PFSK-1 (cell line): ENCODE measurements around the gene DGKA.

Experiments
- FOXP2 ChIP-seq: optimal IDR thresholded peaks from 2 replicates; pipeline ENCODE3; 2011; ENCODE audit warnings: borderline replicate concordance, control low read depth, inconsistent platforms; ENCODE audit not compliant: insufficient read depth; ENCODE audit errors: extremely low read length, extremely low read depth
- POLR2AphosphoS5 ChIP-seq: IDR thresholded peaks from 2 replicates; pipeline ENCODE4 v1.6.1; 2012; ENCODE audit warnings: low read depth, mild to moderate bottlenecking, control low read depth, low read length, moderate library complexity
- SIN3A ChIP-seq: IDR thresholded peaks from 2 replicates; pipeline ENCODE4 v1.6.1; 2012; ENCODE audit warnings: mild to moderate bottlenecking, low read length, moderate library complexity, borderline replicate concordance; ENCODE audit not compliant: insufficient read depth
- TAF1 ChIP-seq: IDR thresholded peaks from 2 replicates; pipeline ENCODE4 v1.6.1; 2012; ENCODE audit warnings: low read length, control low read depth, borderline replicate concordance; ENCODE audit not compliant: insufficient read depth
- TF ChIP-seq, protein P1 (sequence below), 2 experiments: IDR thresholded peaks; 2 replicates each; pipeline versions ENCODE4 v1.6.1 to v1.8.0; 2011 to 2012; ENCODE audit warnings: low read depth in 2 of 2, low read length in 2 of 2, control low read depth in 1 of 2, inconsistent platforms in 1 of 2, mild to moderate bottlenecking in 1 of 2, moderate library complexity in 1 of 2; ENCODE audit not compliant: insufficient read depth in 1 of 2

Gene DGKA

DNA sequence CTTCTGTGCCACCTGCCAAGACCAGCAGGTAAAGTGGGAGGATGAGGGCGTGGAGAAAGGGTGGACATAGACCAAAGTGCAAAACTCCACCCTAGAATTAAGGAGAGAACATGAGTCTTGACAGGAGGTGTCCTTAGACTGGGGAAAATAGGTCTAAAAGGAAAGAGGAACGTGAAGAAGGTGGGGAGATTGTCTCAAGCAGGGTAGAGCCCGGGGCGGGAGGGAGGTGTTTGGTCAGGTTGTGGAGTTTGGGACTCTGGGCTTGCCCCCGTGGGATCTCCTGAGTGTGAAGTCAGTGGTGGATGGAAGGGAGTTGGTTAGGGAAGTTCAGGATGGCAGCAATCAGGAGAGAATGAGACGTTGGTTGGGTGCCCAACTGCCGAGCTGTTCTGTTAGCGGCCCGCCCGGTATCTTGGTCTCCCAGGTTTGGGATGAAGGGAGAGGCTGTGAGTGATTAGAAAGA, 386 bp downstream of the DGKA start:
- TF ChIP-seq, protein P1, sequence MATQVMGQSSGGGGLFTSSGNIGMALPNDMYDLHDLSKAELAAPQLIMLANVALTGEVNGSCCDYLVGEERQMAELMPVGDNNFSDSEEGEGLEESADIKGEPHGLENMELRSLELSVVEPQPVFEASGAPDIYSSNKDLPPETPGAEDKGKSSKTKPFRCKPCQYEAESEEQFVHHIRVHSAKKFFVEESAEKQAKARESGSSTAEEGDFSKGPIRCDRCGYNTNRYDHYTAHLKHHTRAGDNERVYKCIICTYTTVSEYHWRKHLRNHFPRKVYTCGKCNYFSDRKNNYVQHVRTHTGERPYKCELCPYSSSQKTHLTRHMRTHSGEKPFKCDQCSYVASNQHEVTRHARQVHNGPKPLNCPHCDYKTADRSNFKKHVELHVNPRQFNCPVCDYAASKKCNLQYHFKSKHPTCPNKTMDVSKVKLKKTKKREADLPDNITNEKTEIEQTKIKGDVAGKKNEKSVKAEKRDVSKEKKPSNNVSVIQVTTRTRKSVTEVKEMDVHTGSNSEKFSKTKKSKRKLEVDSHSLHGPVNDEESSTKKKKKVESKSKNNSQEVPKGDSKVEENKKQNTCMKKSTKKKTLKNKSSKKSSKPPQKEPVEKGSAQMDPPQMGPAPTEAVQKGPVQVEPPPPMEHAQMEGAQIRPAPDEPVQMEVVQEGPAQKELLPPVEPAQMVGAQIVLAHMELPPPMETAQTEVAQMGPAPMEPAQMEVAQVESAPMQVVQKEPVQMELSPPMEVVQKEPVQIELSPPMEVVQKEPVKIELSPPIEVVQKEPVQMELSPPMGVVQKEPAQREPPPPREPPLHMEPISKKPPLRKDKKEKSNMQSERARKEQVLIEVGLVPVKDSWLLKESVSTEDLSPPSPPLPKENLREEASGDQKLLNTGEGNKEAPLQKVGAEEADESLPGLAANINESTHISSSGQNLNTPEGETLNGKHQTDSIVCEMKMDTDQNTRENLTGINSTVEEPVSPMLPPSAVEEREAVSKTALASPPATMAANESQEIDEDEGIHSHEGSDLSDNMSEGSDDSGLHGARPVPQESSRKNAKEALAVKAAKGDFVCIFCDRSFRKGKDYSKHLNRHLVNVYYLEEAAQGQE (IDR thresholded peaks at IDR 0.05; ENCODE audit: insufficient read depth in 1 of 2, low read depth in 2 of 2, low read length in 2 of 2): no peak
- TF ChIP-seq POLR2AphosphoS5 (no peak), SIN3A (no peak), FOXP2 (no peak), TAF1 (no peak)

DNA sequence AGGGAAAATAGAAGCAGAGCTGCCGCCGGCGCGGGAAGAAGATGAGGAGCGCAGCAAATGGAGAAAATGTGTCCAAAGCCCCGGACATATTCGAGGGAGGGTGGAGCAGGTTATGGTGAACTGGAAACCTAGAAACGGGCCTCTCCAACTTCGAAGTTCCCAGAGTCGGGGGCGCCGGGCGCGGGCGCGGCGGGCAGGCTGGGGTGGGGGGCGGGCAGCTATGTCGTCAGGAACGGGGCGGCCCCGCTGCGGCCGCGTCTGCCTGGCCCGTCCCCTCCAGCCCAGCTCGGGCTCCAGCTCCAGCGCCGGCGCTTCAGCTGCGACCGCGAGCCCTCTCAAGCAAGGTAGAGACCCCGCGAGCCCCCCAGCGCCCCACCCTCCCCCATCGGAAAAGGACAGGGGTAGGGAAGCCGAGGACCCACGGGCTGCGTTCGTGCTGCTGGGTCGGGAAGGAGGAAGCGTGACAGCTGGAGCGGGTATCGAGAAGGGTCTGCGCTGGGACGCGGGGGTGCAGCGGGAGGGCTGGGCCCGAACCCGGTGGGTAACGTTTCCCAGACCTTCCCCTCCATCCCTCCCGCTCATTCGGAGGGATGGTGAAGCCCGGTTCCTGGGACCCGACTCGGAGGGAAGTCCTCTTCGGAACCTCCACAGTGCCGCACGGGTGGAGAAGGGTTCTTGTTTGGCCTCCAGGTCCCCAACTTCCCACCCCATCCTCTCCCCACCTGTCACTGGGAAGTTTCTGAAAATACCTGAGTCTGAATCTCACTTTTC, 1.0 kb downstream of the DGKA start:
- no peak for TF ChIP-seq POLR2AphosphoS5
- TF ChIP-seq FOXP2: no peak
- TF ChIP-seq TAF1: no peak
- no peak for TF ChIP-seq SIN3A
- TF ChIP-seq, protein P1 (IDR thresholded peaks at IDR 0.05; ENCODE audit: insufficient read depth in 1 of 2, low read depth in 2 of 2, low read length in 2 of 2): no peak

DNA sequence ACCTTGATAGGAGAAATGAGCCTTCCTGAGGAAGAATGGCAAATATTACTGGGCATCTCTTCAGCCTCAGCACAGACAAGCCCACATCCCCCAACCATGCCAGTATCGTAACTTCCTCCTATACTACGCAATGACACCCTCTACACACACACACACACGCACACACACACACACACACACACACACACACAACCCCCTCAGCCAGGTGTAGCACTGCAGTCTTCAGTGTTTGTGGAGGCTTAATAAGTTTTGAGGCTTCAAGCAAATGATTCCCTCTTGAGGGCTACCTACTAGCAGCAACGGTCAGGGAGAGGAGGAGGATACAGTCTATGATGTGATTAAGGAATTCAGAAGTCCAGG, 1.6 kb downstream of the DGKA start:
- TF ChIP-seq TAF1 (no peak), FOXP2 (no peak), SIN3A (no peak), POLR2AphosphoS5 (no peak)
- TF ChIP-seq, protein P1 (IDR thresholded peaks at IDR 0.05; ENCODE audit: insufficient read depth in 1 of 2, low read depth in 2 of 2, low read length in 2 of 2): no peak

DNA sequence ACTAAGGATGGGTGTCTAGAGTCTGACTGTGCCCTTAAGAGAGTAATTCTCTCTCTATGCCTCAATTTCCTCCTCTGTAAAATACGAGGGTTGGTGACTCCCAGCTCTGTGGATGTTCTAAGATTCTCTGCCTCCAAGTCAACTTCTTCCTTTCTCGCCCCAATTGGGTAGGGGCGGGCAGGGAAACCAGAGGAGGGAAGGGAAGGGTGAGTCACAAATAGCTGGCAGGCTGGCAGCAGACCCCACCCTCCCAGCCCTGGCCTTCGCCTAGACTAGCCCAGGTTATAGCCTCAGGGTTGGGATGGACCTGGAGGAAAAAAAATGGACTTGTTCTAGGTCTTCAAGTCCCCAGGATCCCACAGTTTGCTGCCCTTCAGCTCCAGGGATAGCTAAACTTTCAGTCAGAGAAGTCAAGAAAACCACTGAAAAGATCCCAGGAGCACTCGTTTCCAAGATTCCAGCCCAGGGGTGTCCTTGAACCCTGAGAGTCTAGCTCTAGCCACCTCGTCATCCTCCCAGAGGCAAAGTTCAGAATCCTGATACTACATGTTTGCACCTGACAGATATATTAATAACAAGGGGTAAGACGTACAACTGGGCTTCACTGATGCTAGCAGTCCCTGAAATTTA, 2.3 kb downstream of the DGKA start:
- TF ChIP-seq TAF1 (no peak), POLR2AphosphoS5 (no peak), FOXP2 (no peak), SIN3A (no peak)
- TF ChIP-seq, protein P1 (IDR thresholded peaks at IDR 0.05; ENCODE audit: insufficient read depth in 1 of 2, low read depth in 2 of 2, low read length in 2 of 2): no peak
